OCI-LY1 (cell line): ENCODE data around the gene GDF10.

Experiments used
- H2AFZ ChIP-seq: fragments of 200-600 bp; sonication (generic), shearing (Covaris generic); 2 replicates; pipeline ENCODE4 v1.6.0; 2014; ENCODE audit warnings: antibody characterized with exemption, mild to moderate bottlenecking, low read length
- H3F3A ChIP-seq: fragments of 200-600 bp; sonication (generic), shearing (Covaris generic); 2 replicates; pipeline ENCODE4 v1.6.0; 2014; ENCODE audit warnings: mild to moderate bottlenecking, antibody characterized with exemption, low read length, moderate library complexity; ENCODE audit not compliant: insufficient read depth
- H3K27ac ChIP-seq: fragments of 200-600 bp; sonication (generic); 2 replicates; pipeline ENCODE4 v1.5.1; 2014; ENCODE audit warnings: low read length, mixed run types, mild to moderate bottlenecking, low read depth; ENCODE audit not compliant: poor library complexity, severe bottlenecking
- H3K27me3 ChIP-seq: fragments of 200-600 bp; sonication (generic); 2 replicates; pipeline ENCODE4 v1.6.0; 2014; ENCODE audit warnings: antibody characterized with exemption, mild to moderate bottlenecking, low read length, moderate library complexity; ENCODE audit not compliant: insufficient read depth
- H3K36me3 ChIP-seq: fragments of 200-600 bp; sonication (generic); 2 replicates; pipeline ENCODE4 v1.6.1; 2014; ENCODE audit warnings: mild to moderate bottlenecking, antibody characterized with exemption, low read length, moderate library complexity, mixed read lengths; ENCODE audit not compliant: insufficient read depth
- H3K4me1 ChIP-seq: fragments of 200-600 bp; sonication (generic); 2 replicates; pipeline ENCODE4 v1.5.1; 2014; ENCODE audit warnings: mild to moderate bottlenecking, low read length, moderate library complexity; ENCODE audit not compliant: insufficient read depth, severe bottlenecking
- H3K4me2 ChIP-seq: fragments of 200-600 bp; sonication (generic), shearing (Covaris generic); 2 replicates; pipeline ENCODE4 v1.6.1; 2014; ENCODE audit warnings: low read length
- H3K4me3 ChIP-seq: fragments of 200-600 bp; sonication (generic); 2 replicates; pipeline ENCODE4 v1.5.1; 2014; ENCODE audit warnings: low read length, low read depth, mild to moderate bottlenecking, mixed read lengths; ENCODE audit not compliant: poor library complexity, severe bottlenecking
- H3K79me2 ChIP-seq: fragments of 200-600 bp; shearing (Covaris generic); 2 replicates; pipeline ENCODE4 v1.6.1; 2016; ENCODE audit warnings: mixed run types, low read length, mixed read lengths; ENCODE audit not compliant: insufficient read depth
- H3K9ac ChIP-seq: fragments of 200-600 bp; sonication (generic), shearing (Covaris generic); 2 replicates; pipeline ENCODE4 v1.6.1; 2014; ENCODE audit warnings: mild to moderate bottlenecking, low read length, mixed read lengths
- H3K9me2 ChIP-seq: fragments of 200-600 bp; sonication (generic), shearing (Covaris generic); 2 replicates; pipeline ENCODE4 v1.6.1; 2014; ENCODE audit warnings: low read depth, mild to moderate bottlenecking, low read length, mixed read lengths
- H3K9me3 ChIP-seq: fragments of 200-600 bp; shearing (Covaris generic); 2 replicates; pipeline ENCODE4 v1.6.1; 2014; ENCODE audit warnings: low read length, mixed read lengths
- H4K20me1 ChIP-seq: fragments of 200-600 bp; sonication (generic), shearing (Covaris generic); 2 replicates; pipeline ENCODE4 v1.6.0; 2016; ENCODE audit warnings: mild to moderate bottlenecking, low read length; ENCODE audit not compliant: insufficient read depth
- CTCF ChIP-seq: fragments of 200-600 bp; sonication (generic), shearing (Covaris generic); IDR thresholded peaks from 2 replicates; pipeline ENCODE4 v1.5.1; 2017; ENCODE audit warnings: mild to moderate bottlenecking, antibody characterized with exemption, low read length, moderate library complexity, mixed read lengths
- EZH2 ChIP-seq: fragments of 200-600 bp; sonication (generic), shearing (Covaris generic); IDR thresholded peaks from 2 replicates; pipeline ENCODE4 v1.8.0; 2017; ENCODE audit warnings: borderline replicate concordance, mixed run types, mild to moderate bottlenecking, antibody characterized with exemption, low read length, moderate library complexity, mixed read lengths

The GDF10 gene

GRCh38 chr10:47349941-47350371 is 50.0 kb downstream of the GDF10 start:
- H2AFZ ChIP-seq: no peak overlapping the region
- no peaks in the 10 kb centered on the region for H4K20me1 ChIP-seq
- H3K9ac ChIP-seq: no peak overlapping the region
- no peak overlapping the region for H3K4me3 ChIP-seq
- no peaks in the 10 kb centered on the region for H3K9me3 ChIP-seq
- H3K4me1 ChIP-seq: no peaks in the 10 kb centered on the region
- no peaks in the 10 kb centered on the region for H3K79me2 ChIP-seq
- no peak overlapping the region for H3K27ac ChIP-seq
- TF ChIP-seq EZH2 (no peak), CTCF (no peak)
- no peaks in the 10 kb centered on the region for H3K9me2 ChIP-seq
- H3K4me2 ChIP-seq: no peak overlapping the region
- H3F3A ChIP-seq: no peaks in the 10 kb centered on the region
- H3K27me3 ChIP-seq: no peaks in the 10 kb centered on the region
- H3K36me3 ChIP-seq: no peaks in the 10 kb centered on the region

DNA sequence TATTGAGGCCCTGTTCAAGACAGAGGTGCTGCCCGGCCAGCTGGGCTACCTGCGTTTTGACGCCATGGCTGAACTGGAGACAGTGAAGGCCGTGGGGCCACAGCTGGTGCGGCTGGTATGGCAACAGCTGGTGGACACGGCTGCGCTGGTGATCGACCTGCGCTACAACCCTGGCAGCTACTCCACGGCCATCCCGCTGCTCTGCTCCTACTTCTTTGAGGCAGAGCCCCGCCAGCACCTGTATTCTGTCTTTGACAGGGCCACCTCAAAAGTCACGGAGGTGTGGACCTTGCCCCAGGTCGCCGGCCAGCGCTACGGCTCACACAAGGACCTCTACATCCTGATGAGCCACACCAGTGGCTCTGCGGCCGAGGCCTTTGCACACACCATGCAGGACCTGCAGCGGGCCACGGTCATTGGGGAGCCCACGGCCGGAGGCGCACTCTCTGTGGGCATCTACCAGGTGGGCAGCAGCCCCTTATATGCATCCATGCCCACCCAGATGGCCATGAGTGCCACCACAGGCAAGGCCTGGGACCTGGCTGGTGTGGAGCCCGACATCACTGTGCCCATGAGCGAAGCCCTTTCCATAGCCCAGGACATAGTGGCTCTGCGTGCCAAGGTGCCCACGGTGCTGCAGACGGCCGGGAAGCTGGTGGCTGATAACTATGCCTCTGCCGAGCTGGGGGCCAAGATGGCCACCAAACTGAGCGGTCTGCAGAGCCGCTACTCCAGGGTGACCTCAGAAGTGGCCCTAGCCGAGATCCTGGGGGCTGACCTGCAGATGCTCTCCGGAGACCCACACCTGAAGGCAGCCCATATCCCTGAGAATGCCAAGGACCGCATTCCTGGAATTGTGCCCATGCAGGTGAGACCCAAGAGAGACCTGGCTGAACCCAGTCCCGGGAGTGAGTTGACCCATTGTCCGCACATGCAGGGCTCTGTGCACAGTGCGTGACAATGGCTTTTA is 51.0 kb downstream of the GDF10 start:
- Histone ChIP-seq H4K20me1 (no peaks in the 10 kb centered on the region), H3K27ac (no peak overlapping the region), H3K4me1 (no peaks in the 10 kb centered on the region), H2AFZ (no peak overlapping the region), H3K9ac (no peak overlapping the region), H3K9me2 (no peaks in the 10 kb centered on the region), H3K4me3 (no peak overlapping the region), H3K4me2 (no peak overlapping the region), H3K27me3 (no peaks in the 10 kb centered on the region), H3K9me3 (no peaks in the 10 kb centered on the region), H3K79me2 (no peaks in the 10 kb centered on the region), H3F3A (no peaks in the 10 kb centered on the region), H3K36me3 (no peaks in the 10 kb centered on the region)
- TF ChIP-seq CTCF (no peak), EZH2 (no peak)

DNA sequence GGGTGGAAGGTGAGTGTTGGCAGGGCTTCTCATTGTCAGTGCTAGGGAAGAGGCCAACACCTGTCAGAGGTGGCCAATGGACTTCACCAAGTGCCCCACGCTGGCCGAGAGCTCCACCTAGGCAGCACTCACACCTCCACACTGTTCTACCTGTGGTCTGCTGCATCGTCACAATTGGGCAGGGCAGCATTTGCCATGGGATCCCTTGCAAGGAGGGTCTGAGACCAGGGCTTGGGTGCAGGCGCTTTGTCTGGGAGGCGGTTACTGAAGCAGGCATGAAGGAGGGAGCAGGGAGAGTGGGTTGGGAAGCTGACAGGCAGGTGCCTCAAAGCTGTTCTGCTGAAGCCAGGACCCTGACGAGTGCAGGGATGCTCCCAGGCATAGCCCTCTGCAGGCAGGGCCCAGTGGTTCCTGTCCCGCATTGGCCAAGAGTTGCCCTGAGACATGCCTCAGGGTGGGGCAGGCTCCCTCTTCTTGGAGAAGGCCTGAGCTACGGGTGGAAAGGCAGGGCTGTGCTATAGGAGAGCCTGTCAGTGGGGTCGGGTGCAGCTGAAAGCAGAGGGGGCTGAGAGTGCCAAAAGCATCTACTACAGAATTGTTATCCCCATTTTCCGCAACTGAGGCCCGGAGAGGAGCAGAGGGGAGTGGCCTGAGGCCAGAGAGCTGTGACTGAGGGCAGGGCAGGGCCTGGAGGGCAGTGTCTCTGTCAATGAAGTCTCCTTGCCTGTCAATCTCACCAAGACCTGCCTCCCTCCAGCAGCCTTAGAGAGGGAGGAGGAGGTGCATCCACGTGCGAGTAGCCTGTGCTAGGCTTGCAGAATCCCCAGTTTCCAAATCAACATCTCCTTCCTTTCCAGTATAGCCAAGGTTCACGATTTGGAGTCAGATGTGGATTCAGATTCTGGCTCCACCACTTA is 52.2 kb downstream of the GDF10 start:
- no peaks in the 10 kb centered on the region for H4K20me1 ChIP-seq
- H3K9me2 ChIP-seq: no peaks in the 10 kb centered on the region
- no peaks in the 10 kb centered on the region for H3K4me1 ChIP-seq
- H3K9me3 ChIP-seq: no peaks in the 10 kb centered on the region
- H3K9ac ChIP-seq: no peak overlapping the region
- no peaks in the 10 kb centered on the region for H3F3A ChIP-seq
- no peaks in the 10 kb centered on the region for H3K27me3 ChIP-seq
- no peaks in the 10 kb centered on the region for H3K36me3 ChIP-seq
- TF ChIP-seq CTCF (no peak), EZH2 (no peak)
- no peak overlapping the region for H3K4me2 ChIP-seq
- H3K27ac ChIP-seq: no peak overlapping the region
- H2AFZ ChIP-seq: no peak overlapping the region
- H3K4me3 ChIP-seq: no peak overlapping the region
- no peaks in the 10 kb centered on the region for H3K79me2 ChIP-seq
